ENCODE measurements around the gene SCAPER. TPM values are rescaled to one million over a fixed set of nuclear protein-coding genes. Genes with fewer than 3 reads are reported as not detected.
A peak's percentile ranks its signal among the peaks of the same experiment; 100 is the strongest.

Gene SCAPER
- total RNA-seq, 6 donors from 2014 or later: 14.4 to 67.1 (median 27.6) TPM

GRCh38 chr15:76928201-76928600, 23.1 kb upstream of the SCAPER start:
- no peak overlapping the region for H3K4me3 ChIP-seq
- H3K27me3 ChIP-seq: no peaks in the 10 kb centered on the region
- TF ChIP-seq, protein P1, sequence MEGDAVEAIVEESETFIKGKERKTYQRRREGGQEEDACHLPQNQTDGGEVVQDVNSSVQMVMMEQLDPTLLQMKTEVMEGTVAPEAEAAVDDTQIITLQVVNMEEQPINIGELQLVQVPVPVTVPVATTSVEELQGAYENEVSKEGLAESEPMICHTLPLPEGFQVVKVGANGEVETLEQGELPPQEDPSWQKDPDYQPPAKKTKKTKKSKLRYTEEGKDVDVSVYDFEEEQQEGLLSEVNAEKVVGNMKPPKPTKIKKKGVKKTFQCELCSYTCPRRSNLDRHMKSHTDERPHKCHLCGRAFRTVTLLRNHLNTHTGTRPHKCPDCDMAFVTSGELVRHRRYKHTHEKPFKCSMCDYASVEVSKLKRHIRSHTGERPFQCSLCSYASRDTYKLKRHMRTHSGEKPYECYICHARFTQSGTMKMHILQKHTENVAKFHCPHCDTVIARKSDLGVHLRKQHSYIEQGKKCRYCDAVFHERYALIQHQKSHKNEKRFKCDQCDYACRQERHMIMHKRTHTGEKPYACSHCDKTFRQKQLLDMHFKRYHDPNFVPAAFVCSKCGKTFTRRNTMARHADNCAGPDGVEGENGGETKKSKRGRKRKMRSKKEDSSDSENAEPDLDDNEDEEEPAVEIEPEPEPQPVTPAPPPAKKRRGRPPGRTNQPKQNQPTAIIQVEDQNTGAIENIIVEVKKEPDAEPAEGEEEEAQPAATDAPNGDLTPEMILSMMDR (IDR thresholded peaks at IDR 0.05): no peak
- TF ChIP-seq POLR2A (IDR thresholded peaks at IDR 0.05) (no peak), POLR2AphosphoS5 (IDR thresholded peaks at IDR 0.05) (no peak), EP300 (IDR thresholded peaks at IDR 0.05) (no peak)
- DNase-seq: no peak
- no peak overlapping the region for H3K27ac ChIP-seq
- no peaks in the 10 kb centered on the region for H3K9me3 ChIP-seq
- WGBS, 2 donors: 78 to 85% methylated on average over 3 of the region's 3 CpGs
- peaks cover 7 to 18% (median 11%) of the 10 kb centered on the region in 4 donors for H3K4me1 ChIP-seq
- H3K36me3 ChIP-seq: no peaks in the 10 kb centered on the region
- no peak for ATAC-seq (ENCODE audit: low FRiP score in 2 of 2)

DNA sequence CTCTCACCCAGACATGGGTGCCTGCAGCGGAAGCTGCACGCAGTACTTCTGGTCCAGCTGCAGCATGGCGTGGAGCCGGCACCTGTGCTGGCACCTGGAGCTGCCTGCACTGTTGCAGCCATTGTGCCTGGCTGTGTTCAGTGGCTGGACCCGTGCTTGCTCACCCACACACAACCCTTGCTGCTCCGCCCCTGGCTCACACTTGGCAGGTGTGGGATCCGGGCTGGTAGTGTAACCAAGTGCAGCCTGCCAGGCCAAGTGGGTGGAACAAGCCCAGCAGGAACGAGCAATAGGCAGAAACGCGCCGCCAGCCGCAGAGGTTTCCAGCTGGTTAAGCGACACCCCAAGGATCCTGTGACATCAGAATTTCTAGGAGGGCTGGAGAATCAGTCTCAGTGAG, 11.2 kb upstream of the SCAPER start:
- no peak overlapping the region for H3K4me3 ChIP-seq
- TF ChIP-seq POLR2A (IDR thresholded peaks at IDR 0.05) (no peak), POLR2AphosphoS5 (IDR thresholded peaks at IDR 0.05) (no peak), EP300 (IDR thresholded peaks at IDR 0.05) (no peak)
- TF ChIP-seq, protein P1 (IDR thresholded peaks at IDR 0.05): no peak
- no peaks in the 10 kb centered on the region for H3K36me3 ChIP-seq
- no peaks in the 10 kb centered on the region for H3K9me3 ChIP-seq
- no peak overlapping the region for H3K27ac ChIP-seq
- no peaks in the 10 kb centered on the region for H3K4me1 ChIP-seq
- 92 to 97% methylated on average over 10 to 13 of the region's 13 CpGs for WGBS, 2 donors
- ATAC-seq (ENCODE audit: low FRiP score in 2 of 2) (no peak), DNase-seq (peak in 1 of 2 donors; percentile 73)
- H3K27me3 ChIP-seq: no peaks in the 10 kb centered on the region

DNA sequence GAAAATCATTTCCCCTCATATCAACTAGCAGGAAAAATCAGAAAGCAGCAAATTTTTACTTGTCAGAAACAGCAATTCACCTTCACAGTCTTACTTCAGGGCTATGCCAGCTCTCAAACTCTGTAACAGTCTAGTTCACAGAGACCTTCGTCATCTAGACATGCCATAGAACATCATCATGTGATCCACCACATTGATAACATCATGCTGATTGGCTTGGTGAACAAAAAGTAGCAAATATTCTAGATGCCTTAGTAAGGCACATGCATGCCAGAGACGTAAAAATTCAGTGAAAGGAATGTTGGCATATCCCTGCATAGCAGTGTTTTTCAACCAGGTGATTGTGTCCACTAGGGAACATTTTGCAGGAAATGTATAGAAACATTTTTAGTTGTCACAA, 8.6 kb upstream of the SCAPER start:
- no peaks in the 10 kb centered on the region for H3K27me3 ChIP-seq
- ATAC-seq (ENCODE audit: low FRiP score in 2 of 2) (no peak), DNase-seq (no peak)
- no peak for TF ChIP-seq EP300 (IDR thresholded peaks at IDR 0.05)
- TF ChIP-seq POLR2A (IDR thresholded peaks at IDR 0.05): no peak
- TF ChIP-seq, protein P1 (IDR thresholded peaks at IDR 0.05): no peak
- no peak for TF ChIP-seq POLR2AphosphoS5 (IDR thresholded peaks at IDR 0.05)
- H3K9me3 ChIP-seq: no peaks in the 10 kb centered on the region
- 81 to 91% methylated on average over 2 of the region's 2 CpGs for WGBS, 2 donors
- no peak overlapping the region for H3K27ac ChIP-seq
- H3K4me1 ChIP-seq: no peaks in the 10 kb centered on the region
- H3K36me3 ChIP-seq: no peaks in the 10 kb centered on the region
- H3K4me3 ChIP-seq: no peak overlapping the region

DNA sequence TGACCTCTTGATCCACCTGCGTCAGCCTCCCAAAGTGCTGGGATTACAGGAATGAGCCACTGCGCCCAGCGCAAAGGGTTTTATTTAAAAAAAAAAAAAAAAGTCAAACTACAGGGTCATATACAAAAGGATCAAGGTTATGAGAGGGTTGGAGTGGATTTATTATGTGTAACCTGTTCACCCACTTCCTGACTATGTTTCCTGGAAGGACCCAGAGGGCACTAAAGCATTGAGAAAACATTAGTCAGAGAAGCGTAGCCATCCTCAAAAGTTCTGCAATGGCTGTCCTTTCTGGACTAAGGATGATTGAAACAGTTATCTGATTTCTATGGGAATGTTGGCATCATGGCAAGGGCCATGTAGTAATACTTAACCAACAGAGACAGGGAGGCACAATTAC, 7.3 kb upstream of the SCAPER start:
- no peak overlapping the region for H3K4me3 ChIP-seq
- ATAC-seq (ENCODE audit: low FRiP score in 2 of 2): no peak
- TF ChIP-seq, protein P1 (IDR thresholded peaks at IDR 0.05): no peak
- TF ChIP-seq POLR2AphosphoS5 (IDR thresholded peaks at IDR 0.05): no peak
- no peak for TF ChIP-seq POLR2A (IDR thresholded peaks at IDR 0.05)
- no peak for TF ChIP-seq EP300 (IDR thresholded peaks at IDR 0.05)
- no peaks in the 10 kb centered on the region for H3K4me1 ChIP-seq
- H3K27me3 ChIP-seq: no peaks in the 10 kb centered on the region
- DNase-seq: no peak
- no peaks in the 10 kb centered on the region for H3K36me3 ChIP-seq
- WGBS, 2 donors: 61 to 78% methylated on average over 4 of the region's 4 CpGs
- no peak overlapping the region for H3K27ac ChIP-seq
- H3K9me3 ChIP-seq: no peaks in the 10 kb centered on the region

- H3K4me3 ChIP-seq: peak overlapping the region in 3 of 4 donors; percentile 80 to 96 (median 86)
- no peak for DNase-seq
- WGBS, 2 donors: 29 to 36% methylated on average over 9 of the region's 9 CpGs
- ATAC-seq (ENCODE audit: low FRiP score in 2 of 2): no peak
- TF ChIP-seq EP300 (IDR thresholded peaks at IDR 0.05): no peak
- TF ChIP-seq POLR2AphosphoS5 (IDR thresholded peaks at IDR 0.05): no peak
- TF ChIP-seq POLR2A (IDR thresholded peaks at IDR 0.05): no peak
- TF ChIP-seq, protein P1 (IDR thresholded peaks at IDR 0.05): no peak
- no peaks in the 10 kb centered on the region for H3K36me3 ChIP-seq
- no peaks in the 10 kb centered on the region for H3K9me3 ChIP-seq
- H3K27ac ChIP-seq: peak overlapping the region; percentile 93 to 96 (median 95)
- H3K4me1 ChIP-seq: peaks cover 27 to 31% (median 29%) of the 10 kb centered on the region in 4 donors
- H3K27me3 ChIP-seq: no peaks in the 10 kb centered on the region
Measured at GRCh38 chr15:76905855-76906254, 715 bp upstream of the SCAPER start.

Data from upper lobe of left lung (tissue), 6 donors.